ENCODE results near the gene MAP3K6. TPM values are rescaled to one million over a fixed set of nuclear protein-coding genes. Genes with fewer than 3 reads are reported as not detected.
A peak's percentile ranks its signal among the peaks of the same experiment; 100 is the strongest.
"Not testable (repeated sequence)": the region's sequence is repeated elsewhere in the genome, so short reads cannot be mapped to it uniquely, and the experiment has no call there.

The MAP3K6 gene
- total RNA-seq, 2 experiments from 2014 or later = 8.3 to 9.5 TPM

- peak overlapping the region; percentile 89 for H3K27ac Mint-ChIP-seq
- ChIA-PET CTCF (interaction anchor here (0.9 to 12.1 kb wide), 12 partner anchors 9 to 271 kb away, joined by 3 to 242 read pairs (median 4); partner anchors contain the start of genes AHDC1, CD164L2, MAP3K6 and SYTL1), POLR2A (interaction anchor here (1.1 to 2.2 kb wide), 5 partner anchors 10 to 91 kb away, joined by 3 to 11 read pairs (median 3); partner anchors contain the start of gene SYTL1)
- no peaks in the 10 kb centered on the region for H3K9me3 Mint-ChIP-seq
- intact Hi-C loops (cut with micrococcal nuclease) = loop anchor here (5.0 to 10.0 kb wide), 3 partner anchors 47 to 273 kb away; partner anchors contain the start of gene SYTL1
- TF ChIP-seq, protein P1, sequence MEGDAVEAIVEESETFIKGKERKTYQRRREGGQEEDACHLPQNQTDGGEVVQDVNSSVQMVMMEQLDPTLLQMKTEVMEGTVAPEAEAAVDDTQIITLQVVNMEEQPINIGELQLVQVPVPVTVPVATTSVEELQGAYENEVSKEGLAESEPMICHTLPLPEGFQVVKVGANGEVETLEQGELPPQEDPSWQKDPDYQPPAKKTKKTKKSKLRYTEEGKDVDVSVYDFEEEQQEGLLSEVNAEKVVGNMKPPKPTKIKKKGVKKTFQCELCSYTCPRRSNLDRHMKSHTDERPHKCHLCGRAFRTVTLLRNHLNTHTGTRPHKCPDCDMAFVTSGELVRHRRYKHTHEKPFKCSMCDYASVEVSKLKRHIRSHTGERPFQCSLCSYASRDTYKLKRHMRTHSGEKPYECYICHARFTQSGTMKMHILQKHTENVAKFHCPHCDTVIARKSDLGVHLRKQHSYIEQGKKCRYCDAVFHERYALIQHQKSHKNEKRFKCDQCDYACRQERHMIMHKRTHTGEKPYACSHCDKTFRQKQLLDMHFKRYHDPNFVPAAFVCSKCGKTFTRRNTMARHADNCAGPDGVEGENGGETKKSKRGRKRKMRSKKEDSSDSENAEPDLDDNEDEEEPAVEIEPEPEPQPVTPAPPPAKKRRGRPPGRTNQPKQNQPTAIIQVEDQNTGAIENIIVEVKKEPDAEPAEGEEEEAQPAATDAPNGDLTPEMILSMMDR (IDR thresholded peaks at IDR 0.05) = no peak
- ATAC-seq (no peak), DNase-seq (peak; percentile 57)
- peak overlapping the region; percentile 65 for H3K4me3 Mint-ChIP-seq
- peaks cover 17% of the 10 kb centered on the region for H3K4me1 Mint-ChIP-seq (ENCODE audit: low read depth)
- H3K36me3 Mint-ChIP-seq (ENCODE audit: low read depth) = no peaks in the 10 kb centered on the region
- H3K27me3 Mint-ChIP-seq = no peaks in the 10 kb centered on the region
These were observed 24.8 kb upstream of the MAP3K6 start for GRCh38 chr1:27391511-27392095.

DNA sequence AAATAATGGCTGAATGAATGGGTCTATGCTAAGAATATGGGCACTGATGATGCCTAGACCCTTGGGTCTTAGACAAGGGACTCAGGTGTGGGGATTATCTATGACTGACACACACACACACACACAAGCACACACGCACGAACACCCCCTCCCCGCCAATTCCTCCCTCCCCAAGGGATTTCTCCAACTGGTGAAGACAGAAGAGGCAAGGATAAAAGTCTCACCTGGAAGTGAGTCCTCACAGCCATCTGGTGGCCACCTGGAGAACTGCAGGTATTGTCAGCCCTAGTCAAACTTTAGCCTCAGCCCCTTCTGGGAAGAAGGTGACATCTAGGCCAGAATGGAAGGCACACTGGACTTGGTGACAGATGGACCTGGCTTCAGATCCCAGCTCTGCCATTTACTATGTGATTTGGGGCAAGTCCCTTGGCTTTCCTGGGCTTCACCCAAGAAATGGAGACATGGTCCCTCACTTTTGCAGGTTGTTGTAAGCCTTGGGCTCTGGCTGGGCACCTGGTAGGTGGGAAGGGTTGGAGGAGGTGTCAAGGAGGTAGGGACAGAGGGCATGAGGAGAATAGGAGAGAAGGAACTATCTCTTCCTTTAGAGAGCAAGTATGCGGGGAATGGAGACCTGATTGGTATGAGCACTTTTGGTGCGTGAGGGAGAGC lies 21.7 kb upstream of the MAP3K6 start:
- peak; percentile 86 for DNase-seq
- peak; percentile 24 for ATAC-seq
- no peaks in the 10 kb centered on the region for H3K9me3 Mint-ChIP-seq
- H3K27me3 Mint-ChIP-seq = no peaks in the 10 kb centered on the region
- H3K36me3 Mint-ChIP-seq (ENCODE audit: low read depth) = no peaks in the 10 kb centered on the region
- ChIA-PET POLR2A (interaction anchor here (1.3 to 1.5 kb wide), 2 partner anchors 23 to 46 kb away, joined by 4 to 5 read pairs; no protein-coding TSS in a partner anchor), CTCF (interaction anchor here (0.8 to 12.1 kb wide), 22 partner anchors 9 to 277 kb away, joined by 3 to 242 read pairs (median 6); partner anchors contain the start of genes MAP3K6 and SYTL1)
- no peak overlapping the region for H3K27ac Mint-ChIP-seq
- TF ChIP-seq, protein P1 (IDR thresholded peaks at IDR 0.05) = peak; percentile 86
- H3K4me3 Mint-ChIP-seq = no peak overlapping the region
- H3K4me1 Mint-ChIP-seq (ENCODE audit: low read depth) = peaks cover 15% of the 10 kb centered on the region
- intact Hi-C loops (cut with micrococcal nuclease) = loop anchor here (2.0 kb wide), 1 partner anchor 88 kb away; no protein-coding TSS in a partner anchor

DNA sequence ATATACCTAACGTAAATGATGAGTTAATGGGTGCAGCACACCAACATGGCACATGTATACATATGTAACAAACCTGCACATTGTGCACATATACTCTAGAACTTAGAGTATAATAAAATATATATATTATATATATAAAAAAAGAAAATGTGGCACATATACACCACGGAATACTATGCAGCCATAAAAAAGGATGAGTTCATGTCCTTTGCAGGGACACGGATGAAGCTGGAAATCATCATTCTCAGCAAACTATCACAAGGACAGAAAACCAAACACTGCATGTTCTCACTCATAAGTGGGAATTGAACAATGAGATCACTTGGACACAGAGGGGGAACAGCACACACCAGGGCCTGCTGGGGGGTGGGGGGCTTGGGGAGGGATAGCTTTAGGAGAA lies 18.0 kb upstream of the MAP3K6 start:
- H3K9me3 Mint-ChIP-seq; H3K36me3 Mint-ChIP-seq (ENCODE audit: low read depth); ATAC-seq; H3K4me1 Mint-ChIP-seq (ENCODE audit: low read depth); H3K27ac Mint-ChIP-seq; intact Hi-C loops (cut with micrococcal nuclease); DNase-seq; H3K4me3 Mint-ChIP-seq; H3K27me3 Mint-ChIP-seq: not testable (repeated sequence)
- CTCF ChIA-PET = interaction anchor here (0.7 to 12.1 kb wide), 6 partner anchors 10 to 285 kb away, joined by 3 to 242 read pairs (median 8); no protein-coding TSS in a partner anchor
- POLR2A ChIA-PET = interaction anchor here (1.0 to 1.2 kb wide), 2 partner anchors 27 to 43 kb away, joined by 3 read pairs; partner anchors contain the start of gene SYTL1

DNA sequence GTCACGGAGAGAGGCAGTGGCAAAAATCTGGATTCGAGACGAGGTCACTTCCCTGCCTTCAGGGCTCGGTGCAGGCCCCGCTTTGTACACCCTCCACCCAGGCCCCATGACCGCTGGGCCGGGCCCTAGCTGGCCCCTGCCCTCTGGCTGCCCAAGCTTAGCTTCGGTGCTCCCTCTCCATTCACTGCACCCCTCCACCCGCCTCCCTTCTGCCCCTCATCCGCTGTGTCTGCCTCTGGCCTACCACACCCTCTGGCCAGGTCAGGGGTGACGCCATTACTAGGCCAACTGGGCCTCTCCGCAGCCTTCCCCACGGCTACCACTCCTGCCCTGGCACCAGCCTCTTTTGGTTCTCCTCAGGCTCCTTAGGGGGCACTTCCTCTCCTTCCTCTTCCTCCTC lies 16.9 kb upstream of the MAP3K6 start:
- TF ChIP-seq, protein P1 (IDR thresholded peaks at IDR 0.05) = no peak
- Mint-ChIP-seq H3K27ac (no peak overlapping the region), H3K4me3 (no peak overlapping the region), H3K27me3 (peaks cover 4% of the 10 kb centered on the region), H3K36me3 (ENCODE audit: low read depth) (no peaks in the 10 kb centered on the region), H3K9me3 (no peaks in the 10 kb centered on the region), H3K4me1 (ENCODE audit: low read depth) (no peaks in the 10 kb centered on the region)
- no peak for DNase-seq
- ChIA-PET CTCF (interaction anchor here (1.6 to 12.1 kb wide), 6 partner anchors 11 to 223 kb away, joined by 3 to 242 read pairs (median 7); partner anchors contain the start of gene MAP3K6), POLR2A (interaction anchor here (1.0 to 1.5 kb wide), 3 partner anchors 17 to 42 kb away, joined by 3 to 4 read pairs (median 3); partner anchors contain the start of genes MAP3K6 and SYTL1)
- intact Hi-C loops (cut with micrococcal nuclease) = no loop called here
- no peak for ATAC-seq

DNA sequence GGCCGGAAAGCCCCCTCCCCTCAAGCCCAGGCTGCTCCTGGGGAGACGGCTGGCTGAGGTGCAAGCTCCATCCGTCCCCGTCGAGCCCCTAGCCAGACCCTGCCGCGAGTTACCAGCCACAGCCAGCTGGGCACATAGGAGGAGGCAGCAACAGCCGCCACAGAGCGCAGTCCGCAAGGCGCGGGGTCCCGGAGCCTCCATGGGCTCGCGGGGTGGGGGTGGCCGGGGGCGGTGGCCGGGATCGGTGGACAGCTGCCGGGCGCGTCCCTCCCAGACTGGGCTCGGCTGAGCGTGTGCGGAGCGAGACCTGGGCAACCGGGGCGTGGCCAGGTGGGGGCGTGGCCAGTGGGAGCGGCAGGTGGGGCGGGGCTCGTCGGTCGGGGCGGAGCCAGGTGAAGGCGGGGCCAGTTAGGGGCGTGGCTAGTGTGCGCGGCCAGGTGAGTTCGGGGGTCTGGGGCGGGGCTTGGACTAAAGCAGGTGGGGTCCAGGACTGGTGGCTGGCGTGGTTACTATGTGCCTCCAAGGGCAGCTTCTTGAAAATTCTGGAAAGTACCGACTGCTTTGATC lies 16.4 kb upstream of the MAP3K6 start, which contains the start of gene CD164L2:
CD164L2 (minus strand) TSS at position 295 of the 567 bp plus-strand sequence; CDS start at position 201, 94 bp downstream.
- ATAC-seq (peak; percentile 91), DNase-seq (peak; percentile 65)
- TF ChIP-seq, protein P1 (IDR thresholded peaks at IDR 0.05) = no peak
- no peaks in the 10 kb centered on the region for H3K36me3 Mint-ChIP-seq (ENCODE audit: low read depth)
- CTCF ChIA-PET = interaction anchor here (1.2 to 12.1 kb wide), 7 partner anchors 8 to 223 kb away, joined by 3 to 242 read pairs (median 7); partner anchors contain the start of gene MAP3K6
- no peaks in the 10 kb centered on the region for H3K9me3 Mint-ChIP-seq
- POLR2A ChIA-PET = interaction anchor here (0.6 to 1.8 kb wide), 6 partner anchors 16 to 270 kb away, joined by 3 to 5 read pairs (median 4); partner anchors contain the start of genes MAP3K6 and TMEM222
- intact Hi-C loops (cut with micrococcal nuclease) = no loop called here
- no peak within 1 kb of the TSS for H3K4me3 Mint-ChIP-seq
- no peak within 1 kb of the TSS for H3K27ac Mint-ChIP-seq
- H3K27me3 Mint-ChIP-seq = peaks cover 4% of the 10 kb centered on the region
- no peaks in the 10 kb centered on the region for H3K4me1 Mint-ChIP-seq (ENCODE audit: low read depth)

Measured in activated CD8-positive, alpha-beta T cell treated with anti-CD3 and anti-CD28 coated beads for 36 hours (primary cell).